Erythroblast (primary cell): ENCODE results near the gene FOXK1.

ENCODE experiments used
- GATA1 ChIP-seq: IDR thresholded peaks from 2 replicates; pipeline ENCODE4 v1.6.1; 2011; ENCODE audit warnings: low read depth, mild to moderate bottlenecking, control low read depth, low read length, moderate library complexity
- POLR2A ChIP-seq: IDR thresholded peaks from 2 replicates; pipeline ENCODE4 v1.6.1; 2011; ENCODE audit warnings: mild to moderate bottlenecking, low read length

- TF ChIP-seq POLR2A (no peak), GATA1 (no peak)
Observed at GRCh38 chr7:4772306-4772705, 90.2 kb downstream of the FOXK1 start.
